ENCODE measurements around the gene ZNF646. TPM values are rescaled to one million over a fixed set of nuclear protein-coding genes. Genes with fewer than 3 reads are reported as not detected.

Gene ZNF646
- total and polyA plus RNA-seq, 2 of the 13 experiments (the other 11 are each of a cell fraction or from before 2014, with no cell fraction given) = 3.4 to 10.9 TPM

DNA sequence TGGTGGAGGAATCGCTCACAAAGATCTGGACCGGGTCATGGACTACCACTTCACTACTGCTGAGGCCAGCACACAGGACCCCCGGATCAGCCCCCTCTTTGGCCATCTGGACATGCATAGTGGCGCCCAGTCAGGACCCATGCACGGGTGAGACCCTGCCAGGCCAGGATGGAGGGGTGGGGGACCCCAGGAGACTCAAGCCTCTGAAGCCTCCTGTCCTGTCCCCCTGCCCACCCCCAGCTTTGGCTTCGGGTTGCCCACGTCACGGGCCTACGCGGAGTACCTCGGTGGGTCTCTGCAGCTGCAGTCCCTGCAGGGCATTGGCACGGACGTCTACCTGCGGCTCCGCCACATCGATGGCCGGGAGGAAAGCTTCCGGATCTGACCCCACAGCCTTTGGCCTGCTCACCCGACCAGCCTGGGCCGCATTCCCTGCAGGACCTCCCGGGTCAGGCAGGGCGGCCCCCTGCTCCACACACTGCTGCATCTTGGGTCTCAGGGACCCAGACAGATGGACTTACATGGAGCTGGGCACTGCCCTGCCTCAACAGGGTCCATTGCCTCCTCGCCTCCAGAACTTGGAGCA is 37.8 kb downstream of the ZNF646 start:
- Histone ChIP-seq H3K4me2 (ENCODE audit: low read depth, low read length) (no peak overlapping the region), H3K27ac (ENCODE audit: extremely low read length, insufficient read depth, low read length) (no peak overlapping the region), H3K9me3 (ENCODE audit: low read length) (no peaks in the 10 kb centered on the region), H3K4me3 (replicated peaks in 1 of 3; ENCODE audit: insufficient read depth in 1 of 3, low read depth in 2 of 3, low read length in 3 of 3) (no peak overlapping the region), H3K79me2 (ENCODE audit: insufficient read depth, low read length) (peaks cover 12% of the 10 kb centered on the region), H3K4me1 (ENCODE audit: insufficient read depth, low read length) (peaks cover 51% of the 10 kb centered on the region), H4K20me1 (ENCODE audit: insufficient read depth, low read length) (no peaks in the 10 kb centered on the region), H3K9ac (ENCODE audit: insufficient read depth, low read depth, low read length) (no peak overlapping the region), H3K27me3 (ENCODE audit: control insufficient read depth in 1 of 2, insufficient read depth in 2 of 2, low read length in 2 of 2) (no peaks in the 10 kb centered on the region), H2AFZ (ENCODE audit: low read length) (no peak overlapping the region), H3K36me3 (replicated peaks in 1 of 2; ENCODE audit: control insufficient read depth in 1 of 2, insufficient read depth in 2 of 2, low read length in 2 of 2) (peaks cover 20 to 35% of the 10 kb centered on the region in 2 experiments)
- WGBS (ENCODE audit: low lambda C conversion rate) = 96% methylated on average over 18 of the region's 23 CpGs
- FAIRE-seq (no peak), DNase-seq (ENCODE audit: low spot score) (no peak), ATAC-seq (no peak)
- TF ChIP-seq, protein P1, sequence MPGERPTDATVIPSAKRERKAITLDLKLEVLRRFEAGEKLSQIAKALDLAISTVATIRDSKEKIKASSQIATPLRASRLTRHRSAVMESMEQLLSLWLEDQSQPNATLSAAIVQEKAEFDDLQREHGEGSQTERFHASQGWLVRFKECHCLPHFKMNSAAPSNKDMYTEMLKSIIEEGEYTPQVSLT (CRISPR knock-in tag; IDR thresholded peaks at IDR 0.05; ENCODE audit: borderline replicate concordance, low read depth) = no peak
- peak; percentile 79 for TF ChIP-seq AGO2 (optimal IDR thresholded peaks at IDR 0.05; ENCODE audit: low read depth, low read length)
- TF ChIP-seq FOXA3 (CRISPR knock-in tag; IDR thresholded peaks at IDR 0.05) = no peak
- TF ChIP-seq AKAP8 (CRISPR knock-in tag; IDR thresholded peaks at IDR 0.05) = 0 out of 2 replicates have a peak, but pooled peaks have one; percentile 27
- peak; percentile 62 for TF ChIP-seq RBFOX2 (IDR thresholded peaks at IDR 0.05; ENCODE audit: low read depth, low read length)
- no peak for TF ChIP-seq NFAT5 (CRISPR knock-in tag; IDR thresholded peaks at IDR 0.05)
- TF ChIP-seq PBX3 (CRISPR knock-in tag; IDR thresholded peaks at IDR 0.05; ENCODE audit: borderline replicate concordance) = no peak
- no peak for TF ChIP-seq RCOR2 (CRISPR knock-in tag; IDR thresholded peaks at IDR 0.05)
- 0 out of 2 replicates have a peak, but pooled peaks have one; percentile 33 for TF ChIP-seq EEA1 (CRISPR knock-in tag; IDR thresholded peaks at IDR 0.05; ENCODE audit: borderline replicate concordance)
- TF ChIP-seq CCAR2 (optimal IDR thresholded peaks at IDR 0.05; ENCODE audit: low read depth, low read length) = no peak
- no TSS peak for BruUV-seq (replicated peaks)
- in situ Hi-C loops (cut with HindIII; ENCODE audit: extremely low pct_ligation_motif_present, low pct_unique_long_range_greater_than_20kb) = no loop called here
- POLR2A ChIA-PET = interaction anchor here (0.9 kb wide), 1 partner anchor 38 kb away, joined by 3 read pairs; the partner anchor contains the start of genes ZNF646 and ZNF668
- CTCF ChIA-PET (ENCODE audit: low intra/inter-chr PET ratio, low total read pairs) = no interaction called here
- intact Hi-C loops (cut with micrococcal nuclease; ENCODE audit: unreplicated experiment) = no loop called here
